HEK293 (cell line): ENCODE data around the gene OSBPL10.

ENCODE experiments used
- CTCF ChIA-PET: fragments of 350-600 bp; formaldehyde crosslinking; extraction: SDS; loops from one replicate; lab custom pipeline; 2021; ENCODE audit warnings: antibody characterized with exemption; lab: Yijun Ruan, JAX
- POLR2A ChIA-PET: fragments of 300-600 bp; formaldehyde crosslinking; extraction: SDS; loops from one replicate; lab custom pipeline; 2020; ENCODE audit warnings: antibody characterized with exemption, inconsistent platforms; lab: Yijun Ruan, JAX
- H3K27ac ChIP-seq: fragments of 200-500 bp; sonication (Bioruptor generic); 2 replicates; pipeline ENCODE4 v1.5.1; 2014; ENCODE audit warnings: low read depth, low read length, control low read depth, inconsistent platforms; ENCODE audit errors: extremely low read depth
- H3K36me3 ChIP-seq, 2 experiments: fragments of 200-500 bp in 1 of 2; sonication (Bioruptor generic) in 1 of 2; 1 replicate in 1 of 2; 2 replicates in 1 of 2; pipeline ENCODE4 v1.5.1; 2014 to 2017; ENCODE audit warnings: inconsistent platforms in 2 of 2, low read length in 2 of 2; ENCODE audit not compliant: control insufficient read depth in 2 of 2, insufficient read depth in 1 of 2
- H3K4me1 ChIP-seq: fragments of 200-500 bp; sonication (Bioruptor generic); 2 replicates; pipeline ENCODE4 v1.5.1; 2014; ENCODE audit warnings: mild to moderate bottlenecking, low read length, inconsistent platforms; ENCODE audit not compliant: control insufficient read depth, insufficient read depth
- H3K4me3 ChIP-seq: 2 replicates; pipeline ENCODE4 v1.5.1; 2011; ENCODE audit warnings: low read depth, mild to moderate bottlenecking, control low read depth, low read length, moderate library complexity
- H3K9me3 ChIP-seq: fragments of 200-500 bp; sonication (Bioruptor generic); 2 replicates; pipeline ENCODE4 v1.5.1; 2014; ENCODE audit warnings: low read depth, low read length, inconsistent platforms; ENCODE audit not compliant: control insufficient read depth, insufficient read depth
- FEZF1 ChIP-seq: fragments of 450-650 bp; formaldehyde crosslinking; IDR thresholded peaks from 2 replicates; pipeline ENCODE4 v1.5.1; 2016; ENCODE audit warnings: missing biosample characterization, missing genetic modification characterization
- MEIS1 ChIP-seq: sonication (generic); formaldehyde crosslinking; IDR thresholded peaks from 2 replicates; pipeline ENCODE4 v1.8.1; 2022; ENCODE audit warnings: missing genetic modification reagents, mild to moderate bottlenecking, borderline replicate concordance
- SALL2 ChIP-seq: fragments of 450-650 bp; formaldehyde crosslinking; IDR thresholded peaks from 2 replicates; pipeline ENCODE4 v1.5.0; 2017; ENCODE audit warnings: missing biosample characterization, mild to moderate bottlenecking, missing genetic modification characterization, borderline replicate concordance
- SCRT2 ChIP-seq: fragments of 450-650 bp; formaldehyde crosslinking; IDR thresholded peaks from 2 replicates; pipeline ENCODE4 v1.5.1; 2016; ENCODE audit warnings: missing biosample characterization, missing genetic modification characterization
- ZFP37 ChIP-seq: fragments of 450-650 bp; formaldehyde crosslinking; IDR thresholded peaks from 2 replicates; pipeline ENCODE4 v1.5.1; 2016; ENCODE audit warnings: missing biosample characterization, missing genetic modification characterization
- ZFP41 ChIP-seq: fragments of 450-650 bp; formaldehyde crosslinking; IDR thresholded peaks from 2 replicates; pipeline ENCODE4 v1.5.1; 2016; ENCODE audit warnings: missing biosample characterization, missing genetic modification characterization, borderline replicate concordance
- ZNF132 ChIP-seq: fragments of 450-650 bp; formaldehyde crosslinking; IDR thresholded peaks from 2 replicates; pipeline ENCODE4 v1.5.1; 2017; ENCODE audit warnings: missing biosample characterization, missing genetic modification characterization, borderline replicate concordance
- ZNF184 ChIP-seq: fragments of 450-650 bp; IDR thresholded peaks from 2 replicates; pipeline ENCODE4 v1.5.1; 2018; ENCODE audit warnings: missing biosample characterization, mild to moderate bottlenecking, missing genetic modification characterization
- ZNF239 ChIP-seq: fragments of 450-650 bp; formaldehyde crosslinking; IDR thresholded peaks from 2 replicates; pipeline ENCODE4 v1.5.1; 2016; ENCODE audit warnings: missing biosample characterization, missing genetic modification characterization
- ZNF341 ChIP-seq: fragments of 450-650 bp; formaldehyde crosslinking; IDR thresholded peaks from 2 replicates; pipeline ENCODE4; 2016; ENCODE audit warnings: low read depth, missing biosample characterization, missing genetic modification characterization
- ZNF423 ChIP-seq: fragments of 450-650 bp; formaldehyde crosslinking; IDR thresholded peaks from 2 replicates; pipeline ENCODE4 v1.5.1; 2016; ENCODE audit warnings: missing biosample characterization, missing genetic modification characterization
- ZNF521 ChIP-seq: fragments of 450-650 bp; formaldehyde crosslinking; IDR thresholded peaks from 2 replicates; pipeline ENCODE4 v1.5.1; 2017; ENCODE audit warnings: missing biosample characterization, mild to moderate bottlenecking, missing genetic modification characterization
- ZNF548 ChIP-seq: fragments of 450-650 bp; formaldehyde crosslinking; IDR thresholded peaks from 2 replicates; pipeline ENCODE4 v1.5.1; 2016; ENCODE audit warnings: missing biosample characterization, missing genetic modification characterization
- ZNF596 ChIP-seq: fragments of 450-650 bp; IDR thresholded peaks from 2 replicates; pipeline ENCODE4 v1.5.0; 2018; ENCODE audit warnings: missing biosample characterization, mild to moderate bottlenecking, missing genetic modification characterization, moderate library complexity
- TF ChIP-seq, protein P1 (sequence below): fragments of 450-650 bp; IDR thresholded peaks from 2 replicates; pipeline ENCODE4 v1.5.1; 2018; ENCODE audit warnings: missing biosample characterization, mild to moderate bottlenecking, missing genetic modification characterization
- TF ChIP-seq, protein P2 (sequence below): fragments of 450-650 bp; formaldehyde crosslinking; IDR thresholded peaks from 2 replicates; pipeline ENCODE4 v1.5.1; 2016; ENCODE audit warnings: missing biosample characterization, missing genetic modification characterization
- TF ChIP-seq, protein P3 (sequence below): fragments of 450-650 bp; formaldehyde crosslinking; IDR thresholded peaks from 2 replicates; pipeline ENCODE4 v1.5.1; 2017; ENCODE audit warnings: missing biosample characterization, missing genetic modification characterization

OSBPL10 gene

DNA sequence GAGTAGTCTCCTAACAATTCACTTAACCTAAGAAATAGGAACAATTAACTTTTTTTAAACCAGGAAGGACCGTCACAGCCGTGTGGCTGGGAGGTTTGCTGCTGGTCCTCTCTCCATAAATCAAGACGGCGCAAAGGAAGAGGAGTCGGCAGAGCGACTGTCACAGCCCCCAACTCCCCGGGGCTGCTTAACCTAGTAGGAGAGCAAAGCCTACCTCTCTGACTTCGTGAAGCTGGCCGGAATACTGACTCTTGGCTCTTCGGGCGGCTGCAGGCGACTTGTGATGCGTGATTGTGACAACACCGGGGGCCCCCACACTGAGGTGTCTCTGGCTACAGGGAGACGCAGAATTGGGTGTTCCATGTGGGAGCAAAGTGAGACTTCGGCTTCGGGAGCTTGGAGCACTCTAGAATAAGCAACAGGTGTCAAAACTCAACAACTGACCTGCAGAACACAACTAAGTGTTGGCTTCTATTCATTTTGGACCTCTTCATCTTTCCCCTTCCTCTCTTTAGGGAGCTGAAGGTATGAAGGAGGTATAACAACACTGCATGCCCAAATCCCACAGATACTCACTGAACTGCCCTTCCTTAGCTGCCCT lies 151.1 kb downstream of the OSBPL10 start:
- TF ChIP-seq SCRT2 (tag by site-specific recombination), result peak; percentile 80
- TF ChIP-seq ZFP37 (tag by site-specific recombination), result no peak
- Histone ChIP-seq H3K27ac (no peak overlapping the region), H3K9me3 (no peaks in the 10 kb centered on the region), H3K4me1 (no peaks in the 10 kb centered on the region), H3K4me3 (no peak overlapping the region), H3K36me3 (no peaks in the 10 kb centered on the region)
- ChIA-PET CTCF (no interaction called here), POLR2A (no interaction called here)

DNA sequence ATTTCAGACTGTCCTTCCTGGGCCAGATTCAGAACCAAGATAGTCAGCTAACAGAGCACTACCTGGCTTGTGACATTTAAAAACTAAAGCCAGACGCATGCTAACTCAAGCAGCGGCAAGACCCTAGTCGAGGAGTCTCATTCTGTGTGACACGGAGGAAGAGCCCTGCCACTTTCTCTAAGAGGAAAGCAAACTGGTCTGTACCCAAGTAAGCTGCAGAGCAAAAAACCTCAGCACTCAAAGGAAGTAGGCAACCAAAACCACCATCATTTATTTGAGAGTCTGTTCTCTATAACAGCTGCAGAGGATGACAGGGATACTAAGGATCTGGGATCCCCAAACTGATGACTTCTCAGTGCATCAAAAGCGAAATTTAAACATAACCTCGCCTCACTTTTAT lies 152.1 kb downstream of the OSBPL10 start:
- H3K9me3 ChIP-seq, result no peaks in the 10 kb centered on the region
- no peak for TF ChIP-seq ZNF132 (tag by site-specific recombination)
- no peak for TF ChIP-seq ZNF423 (tag by site-specific recombination)
- no peak for TF ChIP-seq ZNF184 (tag by site-specific recombination)
- no peak for TF ChIP-seq MEIS1
- no peak for TF ChIP-seq ZNF548 (tag by site-specific recombination)
- TF ChIP-seq ZNF596, result no peak
- no peak for TF ChIP-seq ZFP41 (tag by site-specific recombination)
- TF ChIP-seq FEZF1 (tag by site-specific recombination), result no peak
- no peak for TF ChIP-seq ZNF341 (tag by site-specific recombination)
- TF ChIP-seq, protein P1, sequence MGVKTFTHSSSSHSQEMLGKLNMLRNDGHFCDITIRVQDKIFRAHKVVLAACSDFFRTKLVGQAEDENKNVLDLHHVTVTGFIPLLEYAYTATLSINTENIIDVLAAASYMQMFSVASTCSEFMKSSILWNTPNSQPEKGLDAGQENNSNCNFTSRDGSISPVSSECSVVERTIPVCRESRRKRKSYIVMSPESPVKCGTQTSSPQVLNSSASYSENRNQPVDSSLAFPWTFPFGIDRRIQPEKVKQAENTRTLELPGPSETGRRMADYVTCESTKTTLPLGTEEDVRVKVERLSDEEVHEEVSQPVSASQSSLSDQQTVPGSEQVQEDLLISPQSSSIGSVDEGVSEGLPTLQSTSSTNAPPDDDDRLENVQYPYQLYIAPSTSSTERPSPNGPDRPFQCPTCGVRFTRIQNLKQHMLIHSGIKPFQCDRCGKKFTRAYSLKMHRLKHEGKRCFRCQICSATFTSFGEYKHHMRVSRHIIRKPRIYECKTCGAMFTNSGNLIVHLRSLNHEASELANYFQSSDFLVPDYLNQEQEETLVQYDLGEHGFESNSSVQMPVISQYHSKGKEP (tag by site-specific recombination), result no peak
- TF ChIP-seq, protein P2, sequence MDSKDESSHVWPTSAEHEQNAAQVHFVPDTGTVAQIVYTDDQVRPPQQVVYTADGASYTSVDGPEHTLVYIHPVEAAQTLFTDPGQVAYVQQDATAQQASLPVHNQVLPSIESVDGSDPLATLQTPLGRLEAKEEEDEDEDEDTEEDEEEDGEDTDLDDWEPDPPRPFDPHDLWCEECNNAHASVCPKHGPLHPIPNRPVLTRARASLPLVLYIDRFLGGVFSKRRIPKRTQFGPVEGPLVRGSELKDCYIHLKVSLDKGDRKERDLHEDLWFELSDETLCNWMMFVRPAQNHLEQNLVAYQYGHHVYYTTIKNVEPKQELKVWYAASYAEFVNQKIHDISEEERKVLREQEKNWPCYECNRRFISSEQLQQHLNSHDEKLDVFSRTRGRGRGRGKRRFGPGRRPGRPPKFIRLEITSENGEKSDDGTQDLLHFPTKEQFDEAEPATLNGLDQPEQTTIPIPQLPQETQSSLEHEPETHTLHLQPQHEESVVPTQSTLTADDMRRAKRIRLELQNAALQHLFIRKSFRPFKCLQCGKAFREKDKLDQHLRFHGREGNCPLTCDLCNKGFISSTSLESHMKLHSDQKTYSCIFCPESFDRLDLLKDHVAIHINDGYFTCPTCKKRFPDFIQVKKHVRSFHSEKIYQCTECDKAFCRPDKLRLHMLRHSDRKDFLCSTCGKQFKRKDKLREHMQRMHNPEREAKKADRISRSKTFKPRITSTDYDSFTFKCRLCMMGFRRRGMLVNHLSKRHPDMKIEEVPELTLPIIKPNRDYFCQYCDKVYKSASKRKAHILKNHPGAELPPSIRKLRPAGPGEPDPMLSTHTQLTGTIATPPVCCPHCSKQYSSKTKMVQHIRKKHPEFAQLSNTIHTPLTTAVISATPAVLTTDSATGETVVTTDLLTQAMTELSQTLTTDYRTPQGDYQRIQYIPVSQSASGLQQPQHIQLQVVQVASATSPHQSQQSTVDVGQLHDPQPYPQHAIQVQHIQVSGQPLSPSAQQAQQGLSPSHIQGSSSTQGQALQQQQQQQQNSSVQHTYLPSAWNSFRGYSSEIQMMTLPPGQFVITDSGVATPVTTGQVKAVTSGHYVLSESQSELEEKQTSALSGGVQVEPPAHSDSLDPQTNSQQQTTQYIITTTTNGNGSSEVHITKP (tag by site-specific recombination), result no peak
- H3K4me1 ChIP-seq, result no peaks in the 10 kb centered on the region
- no peak overlapping the region for H3K4me3 ChIP-seq
- ChIA-PET POLR2A (no interaction called here), CTCF (interaction anchor here (0.7 kb wide), 1 partner anchor 55 kb away, joined by 3 read pairs; no protein-coding TSS in a partner anchor)
- no peaks in the 10 kb centered on the region for H3K36me3 ChIP-seq
- no peak overlapping the region for H3K27ac ChIP-seq

DNA sequence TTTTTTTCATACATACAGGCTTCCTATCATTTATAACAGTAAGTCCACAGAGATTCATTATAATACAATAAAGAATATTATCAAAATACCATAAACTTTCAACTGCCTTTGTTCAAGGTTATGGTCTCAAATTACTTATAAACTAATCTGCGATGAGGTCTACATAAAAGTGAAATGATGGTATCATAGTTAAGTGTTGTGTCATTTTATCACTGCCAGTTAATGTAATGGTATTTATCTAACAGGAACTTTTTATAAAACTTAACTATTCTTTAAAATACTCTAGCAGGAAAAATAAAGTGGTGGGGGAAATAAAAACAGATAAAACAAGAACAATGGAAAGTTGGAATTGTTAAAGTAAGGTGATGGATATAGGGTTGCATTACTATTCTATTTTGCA lies 153.1 kb downstream of the OSBPL10 start:
- POLR2A ChIA-PET, result no interaction called here
- Histone ChIP-seq H3K4me3 (no peak overlapping the region), H3K27ac (no peak overlapping the region), H3K36me3 (no peaks in the 10 kb centered on the region), H3K9me3 (no peaks in the 10 kb centered on the region), H3K4me1 (no peaks in the 10 kb centered on the region)
- CTCF ChIA-PET, result interaction anchor here (0.6 kb wide), 1 partner anchor 75 kb away, joined by 3 read pairs; no protein-coding TSS in a partner anchor
- TF ChIP-seq ZNF521 (no peak), SALL2 (tag by site-specific recombination) (no peak), ZNF239 (tag by site-specific recombination) (no peak)
- TF ChIP-seq, protein P3, sequence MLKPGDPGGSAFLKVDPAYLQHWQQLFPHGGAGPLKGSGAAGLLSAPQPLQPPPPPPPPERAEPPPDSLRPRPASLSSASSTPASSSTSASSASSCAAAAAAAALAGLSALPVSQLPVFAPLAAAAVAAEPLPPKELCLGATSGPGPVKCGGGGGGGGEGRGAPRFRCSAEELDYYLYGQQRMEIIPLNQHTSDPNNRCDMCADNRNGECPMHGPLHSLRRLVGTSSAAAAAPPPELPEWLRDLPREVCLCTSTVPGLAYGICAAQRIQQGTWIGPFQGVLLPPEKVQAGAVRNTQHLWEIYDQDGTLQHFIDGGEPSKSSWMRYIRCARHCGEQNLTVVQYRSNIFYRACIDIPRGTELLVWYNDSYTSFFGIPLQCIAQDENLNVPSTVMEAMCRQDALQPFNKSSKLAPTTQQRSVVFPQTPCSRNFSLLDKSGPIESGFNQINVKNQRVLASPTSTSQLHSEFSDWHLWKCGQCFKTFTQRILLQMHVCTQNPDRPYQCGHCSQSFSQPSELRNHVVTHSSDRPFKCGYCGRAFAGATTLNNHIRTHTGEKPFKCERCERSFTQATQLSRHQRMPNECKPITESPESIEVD (tag by site-specific recombination), result peak; percentile 61
